Type B pancreatic cell (in vitro differentiated cells): ENCODE measurements around the gene SERPINB4. TPM values are rescaled to one million over a fixed set of nuclear protein-coding genes. Genes with fewer than 3 reads are reported as not detected.
"Not testable (repeated sequence)": the region's sequence is repeated elsewhere in the genome, so short reads cannot be mapped to it uniquely, and the experiment has no call there.

Experiments used
- DNase-seq: peaks from one replicate; pipeline ENCODE4 v3.0.0; 2021; ENCODE audit warnings: mixed read lengths; ENCODE audit not compliant: unreplicated experiment; ENCODE audit errors: extremely low spot score
- H3K27ac Mint-ChIP-seq: 2 replicates; pipeline ENCODE4 v1.8.0; 2021; ENCODE audit warnings: mild to moderate bottlenecking, mixed read lengths
- H3K27me3 Mint-ChIP-seq: 2 replicates; pipeline ENCODE4 v1.8.0; 2021; ENCODE audit warnings: mixed read lengths
- H3K36me3 Mint-ChIP-seq: 2 replicates; pipeline ENCODE4 v1.8.0; 2021; ENCODE audit warnings: mixed read lengths
- H3K4me1 Mint-ChIP-seq: one replicate; pipeline ENCODE4 v1.8.0; 2021; ENCODE audit warnings: mixed read lengths; ENCODE audit not compliant: unreplicated experiment
- H3K4me3 Mint-ChIP-seq: 2 replicates; pipeline ENCODE4 v1.8.0; 2021; ENCODE audit warnings: mild to moderate bottlenecking, mixed read lengths
- H3K9me3 Mint-ChIP-seq: 2 replicates; pipeline ENCODE4 v1.8.0; 2021; ENCODE audit warnings: mixed read lengths
- CTCF ChIP-seq: fragments of 200-600 bp; sonication (generic); conservative IDR thresholded peaks from 2 replicates; pipeline ENCODE4 v1.5.0; 2021; ENCODE audit warnings: antibody characterized with exemption, mild to moderate bottlenecking
- total RNA-seq: library from RNA; stranded (reverse); gene quantifications from 2 replicates; pipeline ENCODE4 v1.2.1, GENCODE V29; 2021; ENCODE audit warnings: low replicate concordance

SERPINB4 gene
- total RNA-seq, 1 donor from 2014 or later = not detected

- no peak overlapping the region for H3K4me3 Mint-ChIP-seq
- no peak for DNase-seq
- peaks cover 14% of the 10 kb centered on the region for H3K4me1 Mint-ChIP-seq
- peak overlapping the region; percentile 10 for H3K27ac Mint-ChIP-seq
- peaks cover 9% of the 10 kb centered on the region for H3K9me3 Mint-ChIP-seq
- no peaks in the 10 kb centered on the region for H3K36me3 Mint-ChIP-seq
- no peak for TF ChIP-seq CTCF
- no peaks in the 10 kb centered on the region for H3K27me3 Mint-ChIP-seq
Observed at GRCh38 chr18:63681449-63682340, 37.6 kb upstream of the SERPINB4 start.

GRCh38 chr18:63679820-63680606 lies 36.0 kb upstream of the SERPINB4 start:
- no peaks in the 10 kb centered on the region for H3K36me3 Mint-ChIP-seq
- H3K27me3 Mint-ChIP-seq = peaks cover 4% of the 10 kb centered on the region
- DNase-seq = no peak
- H3K9me3 Mint-ChIP-seq = peaks cover 9% of the 10 kb centered on the region
- H3K27ac Mint-ChIP-seq = peak overlapping the region; percentile 10
- TF ChIP-seq CTCF = no peak
- H3K4me1 Mint-ChIP-seq = peaks cover 14% of the 10 kb centered on the region
- H3K4me3 Mint-ChIP-seq = no peak overlapping the region

GRCh38 chr18:63677500-63678225 lies 33.6 kb upstream of the SERPINB4 start:
- no peak for DNase-seq
- TF ChIP-seq CTCF = no peak
- H3K27me3 Mint-ChIP-seq = peaks cover 4% of the 10 kb centered on the region
- H3K27ac Mint-ChIP-seq = peak overlapping the region; percentile 23
- H3K9me3 Mint-ChIP-seq = peaks cover 5% of the 10 kb centered on the region
- H3K36me3 Mint-ChIP-seq = no peaks in the 10 kb centered on the region
- H3K4me3 Mint-ChIP-seq = no peak overlapping the region
- peaks cover 6% of the 10 kb centered on the region for H3K4me1 Mint-ChIP-seq

- H3K4me3 Mint-ChIP-seq = no peak overlapping the region
- peak; percentile 65 for TF ChIP-seq CTCF
- H3K9me3 Mint-ChIP-seq = peaks cover 5% of the 10 kb centered on the region
- peaks cover 4% of the 10 kb centered on the region for H3K27me3 Mint-ChIP-seq
- no peak for DNase-seq
- no peak overlapping the region for H3K27ac Mint-ChIP-seq
- peaks cover 4% of the 10 kb centered on the region for H3K4me1 Mint-ChIP-seq
- no peaks in the 10 kb centered on the region for H3K36me3 Mint-ChIP-seq
Observed at GRCh38 chr18:63676526-63677323, 32.7 kb upstream of the SERPINB4 start.

- peaks cover 2% of the 10 kb centered on the region for H3K27me3 Mint-ChIP-seq
- no peak overlapping the region for H3K27ac Mint-ChIP-seq
- TF ChIP-seq CTCF = no peak
- H3K4me1 Mint-ChIP-seq = no peaks in the 10 kb centered on the region
- no peak for DNase-seq
- no peak overlapping the region for H3K4me3 Mint-ChIP-seq
- H3K36me3 Mint-ChIP-seq = no peaks in the 10 kb centered on the region
- no peaks in the 10 kb centered on the region for H3K9me3 Mint-ChIP-seq
Observed at GRCh38 chr18:63664571-63664970, 20.5 kb upstream of the SERPINB4 start.

GRCh38 chr18:63661750-63662149 lies 17.7 kb upstream of the SERPINB4 start, which contains the start of gene SERPINB3:
Gene SERPINB3 (minus strand): TSS chr18:63661893. CDS start chr18:63661216, 677 bp downstream.
- H3K4me1 Mint-ChIP-seq, H3K36me3 Mint-ChIP-seq, H3K27me3 Mint-ChIP-seq: not testable (repeated sequence)

GRCh38 chr18:63658920-63659319 lies 14.9 kb upstream of the SERPINB4 start:
- H3K27ac Mint-ChIP-seq, H3K4me1 Mint-ChIP-seq, H3K36me3 Mint-ChIP-seq, H3K4me3 Mint-ChIP-seq, H3K27me3 Mint-ChIP-seq, DNase-seq, H3K9me3 Mint-ChIP-seq: not testable (repeated sequence)

More at GRCh38 chr18:63661750-63662149, 17.7 kb upstream of the SERPINB4 start, which contains the start of gene SERPINB3:
- DNase-seq, H3K4me3 Mint-ChIP-seq, H3K27ac Mint-ChIP-seq, H3K9me3 Mint-ChIP-seq: not testable (repeated sequence)
